ENCODE data around the gene NR2F1-AS1. TPM values are rescaled to one million over a fixed set of nuclear protein-coding genes. Genes with fewer than 3 reads are reported as not detected.

NR2F1-AS1 gene
- total RNA-seq, 1 donor from 2014 or later, result 19.0 TPM

DNA sequence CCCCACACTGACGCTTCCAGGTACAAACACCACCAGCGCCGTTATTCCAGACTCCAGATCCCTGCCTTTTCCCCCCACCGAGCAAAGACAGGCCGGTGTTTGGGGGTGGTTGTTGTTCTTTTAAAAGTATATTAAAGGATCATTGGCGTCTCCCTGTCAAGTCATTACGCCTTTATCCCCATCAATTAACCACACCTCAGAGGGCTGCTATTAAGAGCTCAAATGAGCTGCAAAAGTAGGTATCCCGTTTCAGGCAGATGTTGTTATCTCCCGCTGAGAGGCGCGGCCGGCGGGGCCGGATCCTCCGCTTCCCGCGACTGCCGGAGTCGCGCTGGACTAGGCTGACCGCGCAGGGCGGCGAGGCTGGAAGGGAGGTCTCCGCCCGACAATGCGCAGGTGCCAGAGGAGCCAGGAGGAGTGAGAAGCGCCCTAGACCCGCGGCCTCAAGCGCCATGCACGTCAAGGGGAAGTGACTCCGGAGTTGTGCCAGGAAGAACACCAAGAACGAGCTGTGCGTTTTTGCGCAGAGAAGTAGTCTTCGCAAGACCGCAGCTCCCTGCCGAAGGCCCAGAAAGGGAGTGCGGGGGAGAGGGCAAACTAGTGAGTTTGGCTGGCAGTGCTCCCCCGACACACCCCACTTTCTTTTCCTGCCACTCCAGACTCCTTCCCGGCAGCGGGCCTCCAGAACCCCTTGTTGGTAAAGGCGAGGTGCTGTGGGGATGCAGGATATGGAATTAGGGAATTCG, 8.2 kb downstream of the NR2F1-AS1 start:
- DNase-seq (ENCODE audit: extremely low spot score, unreplicated experiment), result peak; percentile 75
- Mint-ChIP-seq H3K4me3 (peak overlapping the region; percentile 74), H3K27me3 (peaks cover 87% of the 10 kb centered on the region), H3K27ac (peak overlapping the region; percentile 42), H3K36me3 (no peaks in the 10 kb centered on the region), H3K9me3 (no peaks in the 10 kb centered on the region), H3K4me1 (ENCODE audit: unreplicated experiment) (peaks cover 50% of the 10 kb centered on the region)
- TF ChIP-seq, protein P1, sequence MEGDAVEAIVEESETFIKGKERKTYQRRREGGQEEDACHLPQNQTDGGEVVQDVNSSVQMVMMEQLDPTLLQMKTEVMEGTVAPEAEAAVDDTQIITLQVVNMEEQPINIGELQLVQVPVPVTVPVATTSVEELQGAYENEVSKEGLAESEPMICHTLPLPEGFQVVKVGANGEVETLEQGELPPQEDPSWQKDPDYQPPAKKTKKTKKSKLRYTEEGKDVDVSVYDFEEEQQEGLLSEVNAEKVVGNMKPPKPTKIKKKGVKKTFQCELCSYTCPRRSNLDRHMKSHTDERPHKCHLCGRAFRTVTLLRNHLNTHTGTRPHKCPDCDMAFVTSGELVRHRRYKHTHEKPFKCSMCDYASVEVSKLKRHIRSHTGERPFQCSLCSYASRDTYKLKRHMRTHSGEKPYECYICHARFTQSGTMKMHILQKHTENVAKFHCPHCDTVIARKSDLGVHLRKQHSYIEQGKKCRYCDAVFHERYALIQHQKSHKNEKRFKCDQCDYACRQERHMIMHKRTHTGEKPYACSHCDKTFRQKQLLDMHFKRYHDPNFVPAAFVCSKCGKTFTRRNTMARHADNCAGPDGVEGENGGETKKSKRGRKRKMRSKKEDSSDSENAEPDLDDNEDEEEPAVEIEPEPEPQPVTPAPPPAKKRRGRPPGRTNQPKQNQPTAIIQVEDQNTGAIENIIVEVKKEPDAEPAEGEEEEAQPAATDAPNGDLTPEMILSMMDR (conservative IDR thresholded peaks at IDR 0.05), result no peak

DNA sequence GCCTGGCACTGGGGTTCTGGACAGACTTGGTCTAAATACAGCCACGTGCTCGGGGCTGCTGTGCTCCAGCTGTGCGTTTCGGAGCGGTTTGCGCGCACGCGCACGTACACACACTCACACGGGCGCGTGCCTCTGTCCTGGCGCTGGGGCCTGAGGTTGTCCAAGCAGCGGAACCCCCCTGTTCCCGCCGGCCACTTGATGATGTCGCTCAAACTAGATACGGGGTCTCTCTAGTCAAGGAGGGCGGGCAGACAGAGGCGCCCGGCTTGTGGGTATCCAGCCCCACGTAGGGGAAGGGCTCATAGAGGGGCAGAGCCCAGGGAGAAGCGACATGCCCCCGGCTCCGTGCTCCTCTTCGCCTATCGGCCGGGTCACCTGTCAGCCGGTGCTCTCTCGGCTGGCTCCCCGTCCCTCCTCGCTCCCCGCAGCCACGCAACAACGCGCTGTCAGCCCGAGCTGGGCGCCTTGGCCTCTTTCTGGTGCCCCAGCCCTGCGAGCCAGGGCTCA, 8.9 kb downstream of the NR2F1-AS1 start:
- no peak for DNase-seq (ENCODE audit: extremely low spot score, unreplicated experiment)
- TF ChIP-seq, protein P1 (conservative IDR thresholded peaks at IDR 0.05), result no peak
- Mint-ChIP-seq H3K27ac (no peak overlapping the region), H3K4me1 (ENCODE audit: unreplicated experiment) (peaks cover 50% of the 10 kb centered on the region), H3K4me3 (peak overlapping the region; percentile 74), H3K9me3 (no peaks in the 10 kb centered on the region), H3K36me3 (no peaks in the 10 kb centered on the region), H3K27me3 (peaks cover 85% of the 10 kb centered on the region)

- Mint-ChIP-seq H3K36me3 (no peaks in the 10 kb centered on the region), H3K27me3 (peaks cover 79% of the 10 kb centered on the region), H3K4me3 (peak overlapping the region; percentile 74), H3K4me1 (ENCODE audit: unreplicated experiment) (peaks cover 47% of the 10 kb centered on the region), H3K9me3 (no peaks in the 10 kb centered on the region), H3K27ac (no peak overlapping the region)
- TF ChIP-seq, protein P1 (conservative IDR thresholded peaks at IDR 0.05), result no peak
- no peak for DNase-seq (ENCODE audit: extremely low spot score, unreplicated experiment)
Measured at GRCh38 chr5:93571114-93571949, 9.7 kb downstream of the NR2F1-AS1 start.

- H3K9me3 Mint-ChIP-seq, result no peaks in the 10 kb centered on the region
- peak overlapping the region; percentile 41 for H3K4me3 Mint-ChIP-seq
- peaks cover 71% of the 10 kb centered on the region for H3K27me3 Mint-ChIP-seq
- peaks cover 41% of the 10 kb centered on the region for H3K4me1 Mint-ChIP-seq (ENCODE audit: unreplicated experiment)
- no peaks in the 10 kb centered on the region for H3K36me3 Mint-ChIP-seq
- TF ChIP-seq, protein P1 (conservative IDR thresholded peaks at IDR 0.05), result no peak
- no peak for DNase-seq (ENCODE audit: extremely low spot score, unreplicated experiment)
- H3K27ac Mint-ChIP-seq, result no peak overlapping the region
Measured at GRCh38 chr5:93570294-93571113, 10.5 kb downstream of the NR2F1-AS1 start.

Measured in type B pancreatic cell (in vitro differentiated cells).